ENCODE data around the gene ATP2C2. TPM values are rescaled to one million over a fixed set of nuclear protein-coding genes. Genes with fewer than 3 reads are reported as not detected.

ATP2C2 gene
- total RNA-seq, 2 experiments from 2014 or later, result not detected

GRCh38 chr16:84497418-84498222, 129.3 kb downstream of the ATP2C2 start:
- Mint-ChIP-seq H3K27ac (no peak overlapping the region), H3K4me1 (peaks cover 2% of the 10 kb centered on the region), H3K9me3 (peaks cover 13% of the 10 kb centered on the region), H3K36me3 (ENCODE audit: low read depth) (peaks cover 60% of the 10 kb centered on the region), H3K27me3 (no peaks in the 10 kb centered on the region), H3K4me3 (no peak overlapping the region)
- POLR2A ChIA-PET, result interaction anchor here (0.7 to 1.8 kb wide), 5 partner anchors 9 to 20 kb away, joined by 3 to 4 read pairs (median 3); no protein-coding TSS in a partner anchor
- no peak for DNase-seq
- CTCF ChIA-PET, result interaction anchor here (0.9 to 1.2 kb wide), 3 partner anchors 9 to 241 kb away, joined by 3 to 8 read pairs (median 4); no protein-coding TSS in a partner anchor

- H3K4me3 Mint-ChIP-seq, result no peak overlapping the region
- H3K9me3 Mint-ChIP-seq, result peaks cover 9% of the 10 kb centered on the region
- no peak overlapping the region for H3K27ac Mint-ChIP-seq
- ChIA-PET POLR2A (interaction anchor here (0.7 to 1.8 kb wide), 4 partner anchors 8 to 20 kb away, joined by 3 to 4 read pairs (median 4); no protein-coding TSS in a partner anchor), CTCF (interaction anchor here (0.9 to 1.2 kb wide), 3 partner anchors 8 to 240 kb away, joined by 3 to 8 read pairs (median 4); no protein-coding TSS in a partner anchor)
- H3K4me1 Mint-ChIP-seq, result peaks cover 6% of the 10 kb centered on the region
- no peak for DNase-seq
- H3K36me3 Mint-ChIP-seq (ENCODE audit: low read depth), result peaks cover 54% of the 10 kb centered on the region
- no peaks in the 10 kb centered on the region for H3K27me3 Mint-ChIP-seq
Measured at GRCh38 chr16:84498223-84498610, 129.9 kb downstream of the ATP2C2 start.

GRCh38 chr16:84498859-84499620, 130.7 kb downstream of the ATP2C2 start:
- ChIA-PET POLR2A (interaction anchor here (1.4 to 1.8 kb wide), 2 partner anchors 7 to 10 kb away, joined by 4 read pairs; no protein-coding TSS in a partner anchor), CTCF (no interaction called here)
- Mint-ChIP-seq H3K4me1 (peaks cover 11% of the 10 kb centered on the region), H3K36me3 (ENCODE audit: low read depth) (peaks cover 47% of the 10 kb centered on the region), H3K27me3 (no peaks in the 10 kb centered on the region), H3K9me3 (peaks cover 4% of the 10 kb centered on the region), H3K4me3 (no peak overlapping the region), H3K27ac (no peak overlapping the region)
- DNase-seq, result no peak

- no peak for DNase-seq
- no peaks in the 10 kb centered on the region for H3K27me3 Mint-ChIP-seq
- no peaks in the 10 kb centered on the region for H3K9me3 Mint-ChIP-seq
- H3K4me3 Mint-ChIP-seq, result no peak overlapping the region
- peaks cover 41% of the 10 kb centered on the region for H3K36me3 Mint-ChIP-seq (ENCODE audit: low read depth)
- peaks cover 15% of the 10 kb centered on the region for H3K4me1 Mint-ChIP-seq
- no peak overlapping the region for H3K27ac Mint-ChIP-seq
- CTCF ChIA-PET, result interaction anchor here (1.2 kb wide), 1 partner anchor 10 kb away, joined by 4 read pairs; no protein-coding TSS in a partner anchor
- POLR2A ChIA-PET, result no interaction called here
Measured at GRCh38 chr16:84499638-84500037, 131.3 kb downstream of the ATP2C2 start.

- DNase-seq, result no peak
- ChIA-PET POLR2A (no interaction called here), CTCF (interaction anchor here (1.2 kb wide), 1 partner anchor 9 kb away, joined by 4 read pairs; no protein-coding TSS in a partner anchor)
- Mint-ChIP-seq H3K27me3 (no peaks in the 10 kb centered on the region), H3K4me3 (no peak overlapping the region), H3K36me3 (ENCODE audit: low read depth) (peaks cover 32% of the 10 kb centered on the region), H3K9me3 (no peaks in the 10 kb centered on the region), H3K27ac (no peak overlapping the region), H3K4me1 (peaks cover 24% of the 10 kb centered on the region)
Measured at GRCh38 chr16:84500531-84500930, 132.2 kb downstream of the ATP2C2 start.

GRCh38 chr16:84501077-84501735, 132.9 kb downstream of the ATP2C2 start:
- CTCF ChIA-PET, result no interaction called here
- POLR2A ChIA-PET, result no interaction called here
- Mint-ChIP-seq H3K4me1 (peaks cover 31% of the 10 kb centered on the region), H3K36me3 (ENCODE audit: low read depth) (peaks cover 25% of the 10 kb centered on the region), H3K4me3 (no peak overlapping the region), H3K27ac (no peak overlapping the region), H3K9me3 (no peaks in the 10 kb centered on the region), H3K27me3 (no peaks in the 10 kb centered on the region)
- no peak for DNase-seq

GRCh38 chr16:84502075-84502474, 133.7 kb downstream of the ATP2C2 start:
- Mint-ChIP-seq H3K27me3 (no peaks in the 10 kb centered on the region), H3K4me3 (no peak overlapping the region), H3K4me1 (peaks cover 38% of the 10 kb centered on the region), H3K36me3 (ENCODE audit: low read depth) (peaks cover 17% of the 10 kb centered on the region), H3K9me3 (no peaks in the 10 kb centered on the region), H3K27ac (no peak overlapping the region)
- DNase-seq, result no peak
- ChIA-PET POLR2A (no interaction called here), CTCF (no interaction called here)

GRCh38 chr16:84502581-84502980, 134.2 kb downstream of the ATP2C2 start:
- Mint-ChIP-seq H3K4me1 (peaks cover 43% of the 10 kb centered on the region), H3K27ac (no peak overlapping the region), H3K36me3 (ENCODE audit: low read depth) (peaks cover 14% of the 10 kb centered on the region), H3K9me3 (no peaks in the 10 kb centered on the region), H3K27me3 (no peaks in the 10 kb centered on the region), H3K4me3 (no peak overlapping the region)
- ChIA-PET CTCF (no interaction called here), POLR2A (no interaction called here)
- no peak for DNase-seq

GRCh38 chr16:84503751-84504395, 135.5 kb downstream of the ATP2C2 start:
- CTCF ChIA-PET, result interaction anchor here (0.7 to 1.3 kb wide), 3 partner anchors 118 to 793 kb away, joined by 3 to 4 read pairs (median 3); no protein-coding TSS in a partner anchor
- H3K36me3 Mint-ChIP-seq (ENCODE audit: low read depth), result peaks cover 14% of the 10 kb centered on the region
- no peak for DNase-seq
- no peaks in the 10 kb centered on the region for H3K27me3 Mint-ChIP-seq
- H3K27ac Mint-ChIP-seq, result peak overlapping the region; percentile 16
- H3K4me1 Mint-ChIP-seq, result peaks cover 56% of the 10 kb centered on the region
- POLR2A ChIA-PET, result interaction anchor here (1.5 to 14.5 kb wide), 5 partner anchors 10 to 387 kb away, joined by 5 to 120 read pairs (median 38); partner anchors contain the start of gene MBTPS1
- H3K9me3 Mint-ChIP-seq, result no peaks in the 10 kb centered on the region
- peak overlapping the region; percentile 86 for H3K4me3 Mint-ChIP-seq

GRCh38 chr16:84504420-84505248, 136.3 kb downstream of the ATP2C2 start, which contains the start of gene MEAK7:
MEAK7 (minus strand) TSS chr16:84504659; CDS start chr16:84498086, 6,573 bp downstream.
- peak within 1 kb of the TSS; percentile 98 for H3K27ac Mint-ChIP-seq
- H3K4me3 Mint-ChIP-seq, result peak within 1 kb of the TSS; percentile 86
- H3K4me1 Mint-ChIP-seq, result peaks cover 64% of the 10 kb centered on the region
- peaks cover 2% of the 10 kb centered on the region for H3K27me3 Mint-ChIP-seq
- POLR2A ChIA-PET, result interaction anchor here (0.8 to 14.5 kb wide), 10 partner anchors 10 to 388 kb away, joined by 3 to 120 read pairs (median 4); partner anchors contain the start of gene MBTPS1
- CTCF ChIA-PET, result interaction anchor here (0.6 to 4.3 kb wide), 15 partner anchors 9 to 1109 kb away, joined by 3 to 42 read pairs (median 10); no protein-coding TSS in a partner anchor
- peaks cover 10% of the 10 kb centered on the region for H3K36me3 Mint-ChIP-seq (ENCODE audit: low read depth)
- no peaks in the 10 kb centered on the region for H3K9me3 Mint-ChIP-seq
- DNase-seq, result peak; percentile 98

All from activated CD4-positive, alpha-beta memory T cell treated with anti-CD3 and anti-CD28 coated beads, Interleukin-2, amount 10 ng/mL, durations not matched to agents 7 days and 5 days (primary cell).